ENCODE measurements around the gene MAN2A1.

MAN2A1 gene

GRCh38 chr5:109837231-109837861 lies 147.6 kb downstream of the MAN2A1 start:
- ChIA-PET CTCF (interaction anchor here (0.6 kb wide), 3 partner anchors 512 to 1194 kb away, joined by 3 to 4 read pairs (median 3); no protein-coding TSS in a partner anchor), POLR2A (no interaction called here)
- Histone ChIP-seq H3K36me3 (ENCODE audit: control insufficient read depth in 2 of 2, insufficient read depth in 1 of 2, low read length in 2 of 2) (peaks cover 0 to 11% of the 10 kb centered on the region in 2 experiments; a peak in 1 of 3 replicates), H3K4me3 (ENCODE audit: low read depth, low read length) (no peak overlapping the region), H3K27ac (ENCODE audit: extremely low read depth, low read depth, low read length) (no peak overlapping the region), H3K9me3 (ENCODE audit: control insufficient read depth, insufficient read depth, low read depth, low read length) (no peaks in the 10 kb centered on the region), H3K4me1 (ENCODE audit: control insufficient read depth, insufficient read depth, low read length) (no peaks in the 10 kb centered on the region)
- TF ChIP-seq GLI2 (tag by site-specific recombination; IDR thresholded peaks at IDR 0.05; ENCODE audit: borderline replicate concordance, low read depth) = no peak
- no peak for TF ChIP-seq ZBTB6 (tag by site-specific recombination; IDR thresholded peaks at IDR 0.05)
- TF ChIP-seq BCL11A (tag by site-specific recombination; IDR thresholded peaks at IDR 0.05; ENCODE audit: low read depth) = no peak
- no peak for TF ChIP-seq ZNF18 (tag by site-specific recombination; IDR thresholded peaks at IDR 0.05)
- TF ChIP-seq ZNF324 (tag by site-specific recombination; IDR thresholded peaks at IDR 0.05) = no peak
- no peak for TF ChIP-seq ZEB2 (tag by site-specific recombination; IDR thresholded peaks at IDR 0.05)
- no peak for TF ChIP-seq REPIN1 (tag by site-specific recombination; IDR thresholded peaks at IDR 0.05; ENCODE audit: low read depth)
- no peak for TF ChIP-seq ZNF132 (tag by site-specific recombination; IDR thresholded peaks at IDR 0.05; ENCODE audit: borderline replicate concordance)
- TF ChIP-seq ZNF518A (tag by site-specific recombination; conservative IDR thresholded peaks at IDR 0.05; ENCODE audit: low read depth) = no peak
- no peak for TF ChIP-seq ZNF404 (tag by site-specific recombination; IDR thresholded peaks at IDR 0.05)
- TF ChIP-seq ZFP69B (tag by site-specific recombination; IDR thresholded peaks at IDR 0.05) = no peak
- no peak for TF ChIP-seq ZNF148 (tag by site-specific recombination; IDR thresholded peaks at IDR 0.05; ENCODE audit: borderline replicate concordance)
- no peak for TF ChIP-seq SALL2 (tag by site-specific recombination; IDR thresholded peaks at IDR 0.05; ENCODE audit: borderline replicate concordance)
- TF ChIP-seq ZNF121 (tag by site-specific recombination; IDR thresholded peaks at IDR 0.05) = no peak
- no peak for TF ChIP-seq MZF1 (tag by site-specific recombination; IDR thresholded peaks at IDR 0.05; ENCODE audit: borderline replicate concordance)
- TF ChIP-seq ZNF843 (tag by site-specific recombination; IDR thresholded peaks at IDR 0.05) = no peak
- TF ChIP-seq ZBTB17 (tag by site-specific recombination; IDR thresholded peaks at IDR 0.05) = no peak
